HUDEP-2 (cell line): ENCODE data around the gene CACNA1G.

Source experiments
- DNase-seq, 76 experiments: peaks; one replicate each; lab custom pipeline; 2025; ENCODE audit not compliant: unreplicated experiment in 76 of 76; lab: John Stamatoyannopoulos, UW

Gene CACNA1G

DNA sequence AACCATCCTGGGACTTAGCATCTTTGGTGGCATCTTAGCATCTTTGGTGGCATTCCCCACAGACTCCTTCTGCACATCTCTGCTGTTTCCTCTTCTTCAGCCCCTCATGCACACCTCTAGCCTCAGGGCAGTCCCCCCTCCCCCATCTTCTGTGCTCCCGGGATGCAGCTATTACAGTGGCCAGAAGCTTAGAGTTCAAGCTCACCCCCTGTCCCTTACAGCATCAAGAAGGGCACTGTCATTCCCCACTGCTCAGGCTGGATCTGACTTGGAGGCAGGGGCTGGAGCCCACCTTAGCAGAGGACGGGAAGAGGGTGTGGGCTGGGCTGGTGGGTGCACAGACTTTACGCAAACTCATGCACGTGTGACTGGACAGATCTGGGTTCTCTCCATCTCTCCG, 27.3 kb upstream of the CACNA1G start:
- no peak for DNase-seq

GRCh38 chr17:50533720-50534148, 26.8 kb upstream of the CACNA1G start:
- peak in 75 of 76 experiments; percentile 29 to 91 (median 79) for DNase-seq

GRCh38 chr17:50534222-50534978, 26.1 kb upstream of the CACNA1G start:
- peak in 68 of 76 experiments; percentile 17 to 78 (median 60) for DNase-seq

GRCh38 chr17:50534979-50535326, 25.6 kb upstream of the CACNA1G start:
- no peak for DNase-seq

GRCh38 chr17:50535407-50535806, 25.1 kb upstream of the CACNA1G start:
- no peak for DNase-seq

GRCh38 chr17:50536683-50537646, 23.6 kb upstream of the CACNA1G start:
- DNase-seq = no peak

- DNase-seq = no peak
These were observed 22.6 kb upstream of the CACNA1G start for GRCh38 chr17:50537721-50538548.

DNA sequence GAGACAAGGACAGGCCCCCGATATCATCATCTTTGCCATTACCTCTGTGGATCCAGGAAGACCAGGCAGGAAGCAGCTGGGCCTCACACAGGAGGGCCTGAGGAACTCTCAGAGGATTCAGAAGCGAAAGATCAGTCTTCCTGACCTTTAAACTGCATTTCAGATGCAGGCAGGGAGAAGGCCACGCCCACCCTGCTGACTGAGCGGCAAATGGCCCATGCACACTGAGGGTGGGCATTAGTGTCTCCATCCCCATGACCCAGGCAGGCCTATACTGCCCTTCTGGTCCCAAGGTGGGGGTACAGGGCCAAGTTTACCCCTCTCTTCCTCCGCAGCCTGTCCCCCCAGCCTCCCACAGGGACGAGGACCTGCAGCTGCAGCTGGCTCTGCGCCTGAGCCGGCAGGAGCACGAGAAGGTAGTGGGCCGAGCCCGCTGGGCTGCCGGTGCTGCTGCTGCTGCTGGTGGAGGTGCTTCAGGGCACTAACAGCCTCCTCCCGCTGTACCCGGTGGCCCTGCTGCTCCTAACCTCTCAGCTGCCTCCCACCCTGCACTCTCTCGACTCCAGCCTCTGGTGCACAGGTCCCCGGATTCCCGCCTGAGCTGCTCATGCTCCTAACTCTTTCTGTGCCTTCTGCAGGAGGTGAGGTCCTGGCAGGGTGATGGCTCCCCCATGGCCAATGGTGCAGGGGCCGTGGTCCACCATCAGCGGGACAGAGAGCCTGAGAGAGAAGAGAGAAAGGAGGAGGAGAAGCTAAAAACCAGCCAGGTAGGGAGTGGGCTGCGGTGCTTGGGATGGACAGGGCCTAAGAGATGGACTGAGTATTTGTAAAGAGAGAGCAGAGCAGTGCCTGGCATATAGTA, 21.7 kb upstream of the CACNA1G start:
- DNase-seq = no peak

GRCh38 chr17:50539762-50540559, 20.6 kb upstream of the CACNA1G start:
- DNase-seq = peak in 1 of 76 experiments; percentile 13

- DNase-seq = no peak
These were observed 19.7 kb upstream of the CACNA1G start for GRCh38 chr17:50540560-50541401.

- no peak for DNase-seq
These were observed 19.2 kb upstream of the CACNA1G start for GRCh38 chr17:50541402-50541715.

DNA sequence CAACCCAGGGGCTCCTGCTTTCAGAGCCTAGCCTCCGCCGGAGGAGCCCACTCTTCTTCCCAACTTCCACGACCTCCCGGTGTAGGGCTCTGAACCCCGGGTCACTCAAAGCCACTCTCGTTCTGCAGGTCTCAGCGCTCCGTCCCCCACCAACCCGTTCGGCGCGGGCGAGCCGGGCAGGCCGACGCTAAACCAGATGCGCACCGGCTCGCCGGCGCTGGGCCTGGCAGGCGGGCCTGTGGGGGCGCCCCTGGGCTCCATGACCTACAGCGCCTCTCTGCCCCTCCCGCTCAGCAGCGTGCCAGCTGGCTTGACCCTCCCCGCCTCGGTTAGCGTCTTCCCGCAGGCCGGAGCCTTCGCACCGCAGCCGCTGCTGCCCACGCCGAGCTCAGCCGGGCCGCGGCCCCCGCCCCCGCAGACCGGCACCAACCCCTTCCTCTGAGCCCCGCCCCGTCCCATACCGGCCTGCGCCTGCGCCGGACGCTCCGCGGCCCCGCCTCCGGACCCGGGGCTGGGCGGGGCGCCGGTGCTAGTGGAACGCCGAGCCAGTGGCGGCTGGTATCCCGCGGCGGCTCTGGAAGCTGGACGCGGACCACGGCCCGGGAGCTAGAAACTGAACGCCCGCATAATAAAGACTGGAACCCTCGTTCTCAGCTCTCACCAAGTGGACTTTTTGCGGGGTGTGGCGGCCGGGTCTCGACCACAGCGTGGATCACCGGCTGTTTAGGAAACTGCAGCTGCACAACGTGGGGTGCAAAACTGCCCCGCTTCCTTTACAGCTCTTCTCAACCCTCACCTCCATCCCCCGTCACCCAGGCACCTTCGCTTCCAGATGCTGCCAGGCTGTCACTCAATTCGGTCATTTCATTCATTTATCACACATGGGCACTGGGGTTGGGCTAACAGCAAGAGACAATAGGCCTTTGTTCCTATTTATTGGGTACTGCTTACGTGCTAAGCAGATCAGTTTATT, 18.5 kb upstream of the CACNA1G start:
- DNase-seq = peak in 68 of 76 experiments; percentile 14 to 87 (median 68)

DNA sequence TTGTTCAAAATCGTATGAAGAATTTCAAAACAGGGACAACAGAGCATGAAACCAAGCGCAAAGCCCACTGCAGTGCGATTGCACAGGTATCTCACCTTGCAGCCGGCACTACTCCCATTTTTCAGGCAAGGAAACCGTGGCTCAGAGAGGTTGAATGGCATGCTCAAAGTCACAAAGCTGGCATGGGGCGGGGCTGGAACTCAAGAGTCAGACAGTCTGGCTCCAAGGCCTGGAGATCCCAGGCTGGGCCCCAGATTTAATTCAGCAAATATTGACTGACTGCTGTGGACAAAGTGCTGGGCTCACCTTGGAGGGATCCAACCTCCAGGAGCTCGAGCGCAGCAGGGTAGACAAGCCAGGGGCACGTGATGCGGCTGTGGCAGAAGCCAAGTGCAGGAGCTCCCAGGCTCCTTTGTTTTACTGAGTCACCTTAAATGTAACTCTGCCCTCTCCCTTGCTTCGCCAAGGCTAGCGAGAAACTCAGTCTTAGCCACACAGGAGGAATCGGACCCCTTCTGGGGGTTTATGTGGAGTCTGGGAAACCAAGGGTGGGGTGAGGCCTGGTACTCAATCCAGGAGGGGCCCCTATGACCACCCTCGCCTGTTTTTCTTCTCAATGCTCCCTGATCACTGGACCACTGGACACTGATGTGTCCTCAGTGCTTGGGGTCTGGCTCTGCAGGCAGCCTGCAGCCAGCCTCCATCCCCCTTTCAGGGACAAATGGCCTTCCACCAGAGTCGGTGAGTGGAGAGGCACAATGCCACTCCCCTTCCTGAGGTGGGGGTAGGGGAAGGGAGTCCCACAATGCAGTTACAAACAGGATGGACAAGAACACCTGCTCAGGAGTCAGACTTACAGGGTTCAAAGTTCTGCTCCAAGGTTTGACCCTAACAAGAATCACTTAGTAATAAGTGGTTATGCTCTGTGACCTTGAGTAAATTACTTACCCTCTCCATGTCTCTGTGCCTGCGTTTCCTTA, 17.4 kb upstream of the CACNA1G start:
- peak in 1 of 76 experiments; percentile 20 for DNase-seq

DNA sequence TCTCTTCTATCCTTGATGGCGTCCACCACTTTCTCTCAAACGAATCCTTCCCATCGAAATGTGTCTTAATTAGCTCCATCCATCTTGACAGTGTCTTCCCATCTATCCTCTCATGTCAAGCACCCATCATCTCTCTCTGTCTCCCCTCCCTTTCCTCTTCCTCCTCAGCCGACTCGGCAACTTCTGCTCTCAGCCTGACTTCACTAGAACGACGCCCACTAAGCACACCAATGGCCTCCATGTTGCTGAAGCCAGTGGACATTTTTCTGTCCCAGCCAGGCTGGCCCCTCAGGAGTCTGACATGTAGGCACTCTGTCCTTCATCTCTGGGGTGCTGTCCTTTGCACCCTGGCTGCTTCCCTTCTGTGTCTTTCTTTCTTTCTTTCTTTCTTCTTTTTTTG, 16.0 kb upstream of the CACNA1G start:
- no peak for DNase-seq

DNA sequence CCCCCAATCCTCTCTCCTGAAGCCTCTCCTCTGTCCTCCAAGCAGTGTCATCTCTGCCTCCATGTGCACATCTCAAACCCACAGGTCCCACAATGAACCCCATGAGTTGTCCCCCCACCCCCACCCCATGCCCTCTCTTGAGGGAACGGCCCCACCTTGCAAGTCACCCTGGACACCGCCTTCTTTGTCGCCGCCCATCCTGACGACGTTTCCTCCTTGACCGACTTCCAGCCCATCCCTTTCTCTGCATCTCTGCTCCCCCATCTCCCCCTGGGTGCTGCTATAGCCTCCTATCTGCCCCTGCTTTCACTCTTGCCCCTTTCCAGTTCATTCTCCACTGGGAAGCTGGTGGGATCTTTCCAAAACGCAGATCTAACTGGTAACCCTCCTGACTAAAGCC, 15.2 kb upstream of the CACNA1G start:
- DNase-seq = no peak

GRCh38 chr17:50546701-50547034, 13.8 kb upstream of the CACNA1G start:
- DNase-seq = no peak
